Cardiac fibroblast (primary cell): ENCODE data around the gene SDK2.

Experiments used
- DNase-seq, 2 donors: peaks; one replicate each; pipeline versions ENCODE4 v3.0.0 to v3.0.0-alpha.2; 2010; ENCODE audit warnings: low read depth in 2 of 2
- H3K4me3 ChIP-seq, 2 donors: replicated peaks in 1 of 2; 1 replicate in 1 of 2; 2 replicates in 1 of 2; pipeline ENCODE4 v1.5.1; 2011; ENCODE audit warnings: low read depth in 2 of 2, low read length in 2 of 2, mild to moderate bottlenecking in 2 of 2, moderate library complexity in 1 of 2
- TF ChIP-seq, protein P1 (sequence below): IDR thresholded peaks from one replicate; pipeline ENCODE4 v1.5.1; 2011; ENCODE audit warnings: low read depth, mild to moderate bottlenecking, low read length, inconsistent platforms

The SDK2 gene

DNA sequence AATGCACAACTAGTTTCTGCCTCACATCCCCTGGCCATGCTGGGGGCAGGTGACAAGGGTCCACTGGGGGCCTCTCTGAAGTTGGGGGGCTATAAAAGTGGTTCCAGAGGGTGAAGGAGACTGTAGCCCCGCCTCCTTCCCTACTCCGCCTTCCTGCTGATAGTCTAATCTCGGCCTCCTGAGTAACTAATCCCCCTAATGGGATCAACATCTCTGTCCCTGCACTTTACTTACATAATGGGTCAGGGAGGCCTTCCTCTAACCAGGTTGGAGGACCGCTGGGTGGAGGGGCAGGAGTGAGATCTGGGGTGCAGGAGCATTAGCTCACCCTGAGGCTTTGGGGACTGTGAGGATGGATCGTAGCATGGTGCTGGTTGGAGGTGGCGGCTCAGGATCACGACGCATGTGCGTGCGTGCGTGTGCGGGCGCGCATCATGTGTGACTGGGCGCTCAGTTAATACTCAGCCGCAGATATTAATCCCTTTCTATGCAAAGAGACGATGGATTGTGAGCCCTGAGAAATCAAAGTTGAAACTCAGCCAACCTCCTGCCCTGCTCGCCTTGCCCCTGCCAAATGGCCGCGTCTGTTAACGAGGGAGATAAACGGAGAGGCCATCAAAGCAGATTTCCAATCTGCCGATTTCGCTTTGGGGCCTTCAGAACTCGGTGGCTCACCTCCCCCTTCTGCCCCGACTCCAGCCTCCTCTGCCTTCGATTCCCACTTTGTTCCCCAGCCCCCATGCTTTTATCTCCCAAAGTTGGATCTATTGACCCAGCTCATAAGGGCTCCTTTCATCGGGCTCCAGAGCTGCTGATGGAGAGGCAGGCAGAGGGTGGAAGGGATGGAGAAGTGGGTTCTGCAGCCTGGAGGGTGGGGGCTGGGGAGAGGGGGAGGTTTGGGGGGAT, 107.3 kb downstream of the SDK2 start:
- TF ChIP-seq, protein P1, sequence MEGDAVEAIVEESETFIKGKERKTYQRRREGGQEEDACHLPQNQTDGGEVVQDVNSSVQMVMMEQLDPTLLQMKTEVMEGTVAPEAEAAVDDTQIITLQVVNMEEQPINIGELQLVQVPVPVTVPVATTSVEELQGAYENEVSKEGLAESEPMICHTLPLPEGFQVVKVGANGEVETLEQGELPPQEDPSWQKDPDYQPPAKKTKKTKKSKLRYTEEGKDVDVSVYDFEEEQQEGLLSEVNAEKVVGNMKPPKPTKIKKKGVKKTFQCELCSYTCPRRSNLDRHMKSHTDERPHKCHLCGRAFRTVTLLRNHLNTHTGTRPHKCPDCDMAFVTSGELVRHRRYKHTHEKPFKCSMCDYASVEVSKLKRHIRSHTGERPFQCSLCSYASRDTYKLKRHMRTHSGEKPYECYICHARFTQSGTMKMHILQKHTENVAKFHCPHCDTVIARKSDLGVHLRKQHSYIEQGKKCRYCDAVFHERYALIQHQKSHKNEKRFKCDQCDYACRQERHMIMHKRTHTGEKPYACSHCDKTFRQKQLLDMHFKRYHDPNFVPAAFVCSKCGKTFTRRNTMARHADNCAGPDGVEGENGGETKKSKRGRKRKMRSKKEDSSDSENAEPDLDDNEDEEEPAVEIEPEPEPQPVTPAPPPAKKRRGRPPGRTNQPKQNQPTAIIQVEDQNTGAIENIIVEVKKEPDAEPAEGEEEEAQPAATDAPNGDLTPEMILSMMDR, result no peak
- DNase-seq, result no peak
- H3K4me3 ChIP-seq, result no peak overlapping the region

DNA sequence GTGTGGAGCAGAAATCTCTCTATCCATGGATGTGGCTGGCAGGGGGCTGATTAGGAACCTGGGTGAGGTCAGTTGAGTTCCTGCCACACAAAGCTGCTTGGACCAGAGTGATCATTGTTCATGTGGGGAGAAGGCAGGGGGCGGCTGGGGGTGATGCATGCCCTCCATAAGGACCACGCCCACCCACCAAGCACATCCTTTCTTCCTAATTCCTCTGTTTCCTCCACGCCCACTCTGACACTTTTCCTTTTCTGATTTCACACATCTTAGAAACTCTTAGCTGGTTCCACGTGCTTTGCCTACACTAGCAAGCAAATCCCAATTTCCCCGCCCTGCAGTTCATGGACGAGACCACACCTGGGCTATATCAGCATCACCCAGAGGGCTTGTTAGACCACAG, 108.5 kb downstream of the SDK2 start:
- DNase-seq, result no peak

DNA sequence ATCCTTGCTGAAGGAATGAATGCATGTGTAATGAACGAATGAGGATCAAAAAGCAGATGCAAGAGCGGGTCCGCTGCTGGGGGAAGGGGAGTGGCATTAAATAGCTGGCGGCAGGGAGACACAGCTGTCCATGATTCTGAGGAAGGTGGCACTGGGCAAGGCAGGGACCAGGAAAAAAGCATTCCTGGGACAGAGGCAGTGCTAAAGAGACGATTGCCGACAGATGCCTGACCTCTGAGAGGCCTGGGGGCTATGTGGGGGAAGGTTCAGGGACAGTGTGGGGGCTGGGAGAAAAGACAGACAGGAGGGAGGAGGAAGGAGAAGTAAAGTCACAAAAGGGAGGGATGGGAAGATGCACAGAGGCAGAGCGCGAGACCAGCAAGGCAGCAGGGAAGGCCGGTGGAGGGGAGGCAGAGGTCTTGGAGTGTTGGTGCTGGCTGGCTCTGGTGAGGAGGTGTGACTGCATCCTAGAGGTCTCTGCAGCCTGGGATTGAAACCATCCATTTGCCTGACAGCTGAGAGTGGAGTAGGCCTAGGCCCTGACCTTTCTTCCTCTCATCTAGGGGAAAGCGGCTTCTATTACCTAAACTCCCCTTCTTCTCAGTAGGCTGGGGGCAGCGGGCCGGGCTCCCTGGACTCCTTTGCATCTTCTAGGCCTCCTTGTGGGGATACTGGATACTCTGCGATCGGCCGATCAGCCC, 109.9 kb downstream of the SDK2 start:
- TF ChIP-seq, protein P1, result no peak
- H3K4me3 ChIP-seq, result no peak overlapping the region
- DNase-seq, result no peak

More for the DNA sequence above, 108.5 kb downstream of the SDK2 start:
- TF ChIP-seq, protein P1, result no peak
- no peak overlapping the region for H3K4me3 ChIP-seq

DNA sequence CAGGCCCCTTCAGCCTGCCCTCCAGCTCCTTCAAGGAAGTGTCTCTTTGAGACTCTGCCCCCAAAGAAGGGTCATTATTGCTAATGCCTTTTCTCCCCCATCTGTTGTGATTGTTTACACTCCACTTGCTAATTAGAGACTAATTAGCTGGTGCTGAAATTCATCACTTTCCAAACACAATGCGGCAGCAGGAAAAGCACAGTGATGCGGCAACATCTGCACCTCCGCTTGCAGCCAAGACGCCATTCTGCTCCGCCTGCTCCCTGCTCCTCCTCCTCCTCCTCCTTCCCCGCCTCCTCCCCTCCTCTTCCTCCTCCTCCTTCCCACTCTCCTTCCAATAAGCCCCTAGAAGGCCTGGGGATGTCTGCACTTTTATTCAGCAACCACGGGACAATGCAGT, 110.5 kb downstream of the SDK2 start:
- H3K4me3 ChIP-seq, result no peak overlapping the region
- TF ChIP-seq, protein P1, result no peak
- no peak for DNase-seq

DNA sequence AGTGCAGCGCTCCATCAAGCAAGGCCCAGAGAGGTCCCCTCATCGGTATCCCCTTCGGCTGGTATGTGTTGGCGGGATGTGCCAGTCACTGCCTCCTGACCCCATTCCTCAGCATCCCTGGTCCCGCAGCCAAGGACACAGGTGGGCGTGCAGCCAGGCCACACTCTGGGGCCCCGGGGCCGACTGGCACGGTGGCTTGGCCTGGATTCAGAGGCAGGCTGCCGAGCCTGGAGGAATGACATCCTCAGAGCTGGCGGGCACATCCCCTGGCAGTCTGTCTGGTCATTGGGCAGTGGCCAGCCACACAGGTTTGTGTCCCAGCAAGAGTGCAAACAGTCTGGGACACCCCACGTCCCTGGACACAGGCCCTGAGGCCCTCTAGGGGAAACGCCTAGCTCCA, 111.1 kb downstream of the SDK2 start:
- no peak overlapping the region for H3K4me3 ChIP-seq
- no peak for DNase-seq
- TF ChIP-seq, protein P1, result no peak

DNA sequence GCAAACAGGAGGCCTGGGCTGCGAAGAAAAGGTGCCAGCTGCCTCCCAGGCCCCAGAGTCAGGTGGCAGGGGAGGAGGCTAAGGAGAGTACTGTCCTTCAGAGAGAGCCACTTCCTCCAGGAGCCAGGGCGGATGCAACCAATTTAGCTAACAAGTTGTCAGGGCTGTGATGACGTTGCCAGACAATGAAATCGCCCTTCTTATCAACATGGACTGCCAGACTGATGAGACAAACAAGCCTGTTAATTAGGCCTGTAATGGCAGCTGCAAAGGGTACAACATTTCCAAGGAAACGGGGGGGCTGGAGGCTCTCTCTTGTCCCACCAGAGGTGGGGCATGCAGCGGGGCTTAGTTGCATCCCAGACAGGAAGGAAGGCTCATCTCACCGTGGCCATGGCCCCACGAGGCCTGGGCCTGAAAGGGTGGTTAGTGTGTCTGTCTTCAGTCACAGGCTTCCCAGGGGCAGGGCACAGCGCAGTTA, 111.8 kb downstream of the SDK2 start:
- no peak overlapping the region for H3K4me3 ChIP-seq
- TF ChIP-seq, protein P1, result no peak
- DNase-seq, result no peak
